K562 (cell line): ENCODE results near the gene CCDC144A. TPM values are rescaled to one million over a fixed set of nuclear protein-coding genes. Genes with fewer than 3 reads are reported as not detected.

ENCODE experiments used
- ATAC-seq: fragments of 200-7000 bp; cut with Tn5 transposase; 3 replicates; pipeline ENCODE4 v1.9.1; 2020; ENCODE audit warnings: moderate library complexity
- BruUV-seq: library from RNA; stranded (reverse); fragments of 400-500 nt; replicated peaks from 2 replicates; lab custom pipeline; 2021; lab: Mats Ljungman, UMichigan
- CTCF ChIA-PET: fragments of 300-600 bp; formaldehyde crosslinking; extraction: SDS; loops from one replicate; lab custom pipeline; 2021; ENCODE audit warnings: low intra/inter-chr PET ratio; lab: Yijun Ruan, JAX
- POLR2A ChIA-PET: fragments of 300-600, 350-650 bp; sonication (Branson Sonifier 250); formaldehyde crosslinking; extraction: SDS; loops from one replicate; lab custom pipeline; 2021; ENCODE audit warnings: antibody characterized with exemption, inconsistent platforms; lab: Yijun Ruan, JAX
- DNase-seq, 4 experiments: peaks; one replicate each; pipeline versions ENCODE4 v3.0.0 to v3.0.0-alpha.2; 2011 to 2018; ENCODE audit warnings: low spot score in 3 of 4, mixed read lengths in 3 of 4; ENCODE audit errors: extremely low read depth in 1 of 4
- FAIRE-seq: peaks from 2 replicates; lab custom pipeline; 2011; peaks lifted over from hg19 to GRCh38; lab: Jason Lieb, UNC
- H2AFZ ChIP-seq: 2 replicates; pipeline ENCODE4 v1.6.0; 2011; ENCODE audit warnings: low read depth, low read length, control low read depth, inconsistent platforms
- H3K27ac ChIP-seq: fragments of 200-600 bp; 3 replicates; pipeline ENCODE4 v1.8.0; 2011; ENCODE audit warnings: low read depth, mild to moderate bottlenecking, control low read depth, inconsistent platforms, low read length, moderate library complexity, mixed read lengths; ENCODE audit errors: extremely low read depth
- H3K27me3 ChIP-seq, 2 experiments: fragments of 300-600 bp in 1 of 2; 2 replicates in 1 of 2; 3 replicates in 1 of 2; pipeline versions ENCODE4 v1.6.0 to v1.8.0; 2011; ENCODE audit warnings: inconsistent platforms in 2 of 2, low read length in 2 of 2, mild to moderate bottlenecking in 1 of 2, mixed read lengths in 1 of 2, moderate library complexity in 1 of 2; ENCODE audit not compliant: control insufficient read depth in 2 of 2, insufficient read depth in 2 of 2
- H3K36me3 ChIP-seq: fragments of 300-600 bp; 3 replicates; pipeline ENCODE4 v1.8.0; 2011; ENCODE audit warnings: mild to moderate bottlenecking, low read length, inconsistent platforms; ENCODE audit not compliant: control insufficient read depth, insufficient read depth
- H3K4me1 ChIP-seq, 2 experiments: fragments of 200-600 bp in 1 of 2; replicated peaks in 1 of 2; 2 replicates in 1 of 2; 3 replicates in 1 of 2; pipeline versions ENCODE4 v1.5.1 to v1.8.0; 2011; ENCODE audit warnings: inconsistent platforms in 2 of 2, low read length in 2 of 2, mild to moderate bottlenecking in 1 of 2, mixed read lengths in 1 of 2, moderate library complexity in 1 of 2; ENCODE audit not compliant: control insufficient read depth in 2 of 2, insufficient read depth in 2 of 2
- H3K4me2 ChIP-seq: 2 replicates; pipeline ENCODE4 v1.6.1; 2011; ENCODE audit warnings: low read length, control low read depth, inconsistent platforms, mixed read lengths; ENCODE audit not compliant: insufficient read depth
- H3K4me3 ChIP-seq: fragments of 200-600 bp; sonication (generic), shearing (Covaris generic); 2 replicates; pipeline ENCODE4 v1.5.1; 2016; ENCODE audit warnings: control low read depth, inconsistent platforms
- H3K79me2 ChIP-seq: fragments of 200-600 bp; 3 replicates; pipeline ENCODE4 v1.8.0; 2011; ENCODE audit warnings: low read length, inconsistent platforms; ENCODE audit not compliant: control insufficient read depth, insufficient read depth
- H3K9ac ChIP-seq, 2 experiments: 2 replicates each; pipeline versions ENCODE4 v1.6.0 to v1.6.1; 2011; ENCODE audit warnings: low read depth in 2 of 2, low read length in 2 of 2, control low read depth in 1 of 2, inconsistent platforms in 1 of 2, mild to moderate bottlenecking in 1 of 2, mixed read lengths in 1 of 2; ENCODE audit not compliant: insufficient read depth in 1 of 2
- H3K9me1 ChIP-seq: one replicate; pipeline ENCODE4 v1.6.0; 2011; ENCODE audit warnings: inconsistent platforms, mild to moderate bottlenecking, low read length, moderate library complexity; ENCODE audit not compliant: control insufficient read depth, insufficient read depth
- H3K9me3 ChIP-seq: replicated peaks from 2 replicates; pipeline ENCODE4 v1.5.1; 2011; ENCODE audit warnings: low read depth, low read length, inconsistent platforms; ENCODE audit not compliant: control insufficient read depth, insufficient read depth
- H4K20me1 ChIP-seq: replicated peaks from 2 replicates; pipeline ENCODE4 v1.6.1; 2011; ENCODE audit warnings: low read length, inconsistent platforms, mixed read lengths; ENCODE audit not compliant: control insufficient read depth, insufficient read depth
- CHCHD3 ChIP-seq: fragments of 250-450 bp; sonication (Bioruptor Pico); IDR thresholded peaks from 2 replicates; pipeline ENCODE4 v2.1.2; 2022; ENCODE audit warnings: mild to moderate bottlenecking
- CLOCK ChIP-seq: fragments of 250-450 bp; sonication (Bioruptor Pico); IDR thresholded peaks from 2 replicates; pipeline ENCODE4 v1.4.0; 2020; ENCODE audit warnings: mild to moderate bottlenecking, moderate library complexity, borderline replicate concordance
- HES1 ChIP-seq: fragments of 450-650 bp; IDR thresholded peaks from 2 replicates; pipeline ENCODE4 v1.6.1; 2016; ENCODE audit warnings: low read depth, mild to moderate bottlenecking, moderate library complexity
- PHB2 ChIP-seq: fragments of 450-650 bp; IDR thresholded peaks from 2 replicates; pipeline ENCODE4 v1.6.1; 2017; ENCODE audit warnings: low read depth
- PTBP1 ChIP-seq: fragments of 200-400 bp; formaldehyde crosslinking; IDR thresholded peaks from 2 replicates; pipeline ENCODE4 v1.6.1; 2017; ENCODE audit warnings: low read depth, low read length
- RB1 ChIP-seq: fragments of 450-650 bp; IDR thresholded peaks from 2 replicates; pipeline ENCODE4 v1.6.1; 2017; ENCODE audit warnings: low read depth, mild to moderate bottlenecking
- SP2 ChIP-seq: IDR thresholded peaks from 2 replicates; pipeline ENCODE4 v1.6.1; 2011; ENCODE audit warnings: mild to moderate bottlenecking, low read depth, low read length, moderate library complexity; ENCODE audit not compliant: poor library complexity, severe bottlenecking; ENCODE audit errors: extremely low read depth
- TSHZ1 ChIP-seq: fragments of 250-450 bp; sonication (Bioruptor Pico); IDR thresholded peaks from 2 replicates; pipeline ENCODE4 v1.4.0; 2020; ENCODE audit warnings: mild to moderate bottlenecking, moderate library complexity
- in situ Hi-C: fragments of 300-500 bp; cut with MboI; formaldehyde crosslinking; loops from 4 replicates; pipeline ENCODE4 v1.15.0; 2018; ENCODE audit warnings: inconsistent platforms, mixed read lengths
- intact Hi-C: fragments of 100-400 bp; cut with micrococcal nuclease; formaldehyde crosslinking; loops from 2 replicates; pipeline ENCODE4 v1.14.2; 2022
- polyA plus RNA-seq, 8 experiments: library from polyadenylated mRNA; depleted of rRNA in 4 of 8; stranded (reverse) in 5 of 8; unstranded in 3 of 8; fragments of >200 nt; fragmentation: Nextera tagmentation in 2 of 8; fragmentation: Illumina TruSeq in 1 of 8; extraction: Ambion mirVana in 2 of 8; extraction: Trizol in 1 of 8; gene quantifications; 2 replicates each; pipeline versions ENCODE4 v1.2.1 to v1.2.3, GENCODE V29; 2011 to 2014; ENCODE audit warnings: inconsistent platforms in 1 of 8, missing spikeins in 1 of 8
- total RNA-seq, 7 experiments: library from RNA; depleted of rRNA in 6 of 7; stranded (reverse); fragments of >200 nt in 6 of 7; fragmentation: Illumina TruSeq in 2 of 7; extraction: Trizol in 2 of 7; gene quantifications; 2 replicates each; pipeline versions ENCODE4 v1.2.1 to v1.2.3, GENCODE V29; 2011 to 2021; ENCODE audit warnings: low replicate concordance in 1 of 7

CCDC144A gene
- total and polyA plus RNA-seq, 9 of the 15 experiments (the other 6 are each of a cell fraction or from before 2014, with no cell fraction given), result 0.03 to 0.76 (median 0.36) TPM

GRCh38 chr17:16661217-16661616 is 28.8 kb upstream of the CCDC144A start:
- ChIA-PET CTCF (no interaction called here), POLR2A (no interaction called here)
- Histone ChIP-seq H3K4me1 (no peaks in the 10 kb centered on the region), H4K20me1 (no peaks in the 10 kb centered on the region), H3K27me3 (no peaks in the 10 kb centered on the region), H3K4me3 (no peak overlapping the region), H2AFZ (no peak overlapping the region), H3K79me2 (no peaks in the 10 kb centered on the region), H3K9me1 (no peaks in the 10 kb centered on the region), H3K4me2 (no peak overlapping the region), H3K9me3 (no peaks in the 10 kb centered on the region), H3K9ac (no peak overlapping the region), H3K27ac (no peak overlapping the region), H3K36me3 (no peaks in the 10 kb centered on the region)
- in situ Hi-C loops, result no loop called here
- no peak for DNase-seq
- ATAC-seq, result no peak
- intact Hi-C loops, result no loop called here
- BruUV-seq, result no TSS peak
- no peak for FAIRE-seq
- TF ChIP-seq SP2 (no peak), TSHZ1 (CRISPR knock-in tag) (no peak), HES1 (no peak), PHB2 (no peak), CHCHD3 (CRISPR knock-in tag) (no peak), RB1 (no peak), CLOCK (no peak), PTBP1 (no peak)
